Measurements from ENCODE around the gene CDK13.

The CDK13 gene

DNA sequence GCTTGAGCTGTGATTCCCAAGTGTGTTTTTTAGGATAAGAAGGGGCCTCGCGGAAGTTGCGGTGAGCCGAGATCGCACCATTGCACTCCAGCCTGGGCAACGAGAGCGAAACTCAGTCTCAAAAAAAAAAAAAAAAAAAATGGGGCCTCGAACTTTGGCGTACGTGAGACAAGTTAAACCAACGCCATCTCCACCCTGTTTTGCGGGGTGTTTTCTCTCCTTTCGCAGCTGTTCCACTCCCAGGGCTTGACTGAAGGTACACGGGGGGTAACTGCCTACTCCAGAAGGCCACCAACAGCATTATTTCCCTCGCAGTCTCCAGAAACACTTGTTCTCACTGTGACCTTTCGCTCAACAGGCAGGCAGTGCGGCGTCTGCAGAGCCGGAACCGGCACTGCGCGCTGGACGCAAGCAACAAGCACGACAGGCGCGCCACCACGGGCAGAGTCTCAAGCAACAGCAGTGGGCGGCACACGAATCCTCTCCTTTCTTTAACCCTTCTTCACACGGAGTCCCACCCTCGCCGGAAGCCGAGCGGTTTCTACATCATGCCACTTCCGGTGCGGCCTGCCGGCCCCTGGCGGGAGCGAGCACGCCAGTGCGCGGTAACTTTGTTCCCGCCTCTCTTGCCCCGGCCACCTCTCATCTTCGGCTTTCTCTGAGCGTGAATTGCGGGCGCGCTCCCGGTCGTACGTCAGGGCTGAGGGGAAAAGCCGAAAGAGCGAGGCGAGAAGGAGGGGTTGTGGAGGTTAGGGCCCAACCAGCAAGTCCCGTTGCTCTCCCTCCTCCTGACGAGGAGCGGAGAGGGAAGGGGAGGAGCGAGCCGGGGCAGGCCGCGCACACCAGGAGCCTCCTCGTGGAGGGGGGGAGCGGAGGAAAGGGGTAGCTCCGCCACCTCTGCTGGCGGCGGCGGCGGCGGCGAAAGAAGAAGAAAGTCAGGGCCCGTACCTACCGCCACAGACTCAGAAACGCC is 814 bp upstream of the CDK13 start:
- in situ Hi-C loops (cut with MboI; ENCODE audit: low sequenced_read_pairs) = no loop called here

DNA sequence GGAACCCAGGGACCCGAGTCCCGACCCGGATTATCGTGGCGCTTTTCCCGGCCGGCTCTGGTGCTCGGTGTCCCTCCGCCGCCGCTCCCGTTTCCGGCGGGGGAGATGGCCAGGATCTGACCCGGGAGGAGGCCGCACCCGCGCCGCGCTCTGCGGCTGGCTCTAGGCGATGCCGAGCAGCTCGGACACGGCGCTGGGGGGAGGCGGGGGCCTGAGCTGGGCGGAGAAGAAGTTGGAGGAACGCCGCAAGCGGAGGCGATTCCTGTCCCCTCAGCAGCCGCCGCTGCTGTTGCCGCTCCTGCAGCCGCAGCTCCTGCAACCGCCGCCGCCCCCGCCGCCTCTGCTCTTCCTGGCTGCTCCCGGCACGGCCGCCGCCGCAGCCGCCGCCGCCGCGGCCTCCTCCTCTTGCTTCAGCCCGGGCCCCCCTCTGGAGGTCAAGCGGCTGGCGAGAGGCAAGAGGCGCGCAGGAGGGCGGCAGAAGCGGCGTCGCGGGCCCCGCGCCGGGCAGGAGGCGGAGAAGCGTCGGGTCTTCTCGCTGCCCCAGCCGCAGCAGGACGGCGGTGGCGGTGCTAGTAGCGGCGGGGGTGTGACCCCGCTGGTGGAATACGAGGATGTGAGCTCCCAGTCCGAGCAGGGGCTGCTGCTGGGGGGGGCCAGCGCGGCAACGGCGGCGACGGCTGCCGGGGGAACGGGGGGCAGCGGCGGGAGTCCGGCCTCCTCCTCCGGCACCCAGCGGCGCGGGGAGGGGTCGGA is 593 bp downstream of the CDK13 start:
- in situ Hi-C loops (cut with MboI; ENCODE audit: low sequenced_read_pairs) = no loop called here

DNA sequence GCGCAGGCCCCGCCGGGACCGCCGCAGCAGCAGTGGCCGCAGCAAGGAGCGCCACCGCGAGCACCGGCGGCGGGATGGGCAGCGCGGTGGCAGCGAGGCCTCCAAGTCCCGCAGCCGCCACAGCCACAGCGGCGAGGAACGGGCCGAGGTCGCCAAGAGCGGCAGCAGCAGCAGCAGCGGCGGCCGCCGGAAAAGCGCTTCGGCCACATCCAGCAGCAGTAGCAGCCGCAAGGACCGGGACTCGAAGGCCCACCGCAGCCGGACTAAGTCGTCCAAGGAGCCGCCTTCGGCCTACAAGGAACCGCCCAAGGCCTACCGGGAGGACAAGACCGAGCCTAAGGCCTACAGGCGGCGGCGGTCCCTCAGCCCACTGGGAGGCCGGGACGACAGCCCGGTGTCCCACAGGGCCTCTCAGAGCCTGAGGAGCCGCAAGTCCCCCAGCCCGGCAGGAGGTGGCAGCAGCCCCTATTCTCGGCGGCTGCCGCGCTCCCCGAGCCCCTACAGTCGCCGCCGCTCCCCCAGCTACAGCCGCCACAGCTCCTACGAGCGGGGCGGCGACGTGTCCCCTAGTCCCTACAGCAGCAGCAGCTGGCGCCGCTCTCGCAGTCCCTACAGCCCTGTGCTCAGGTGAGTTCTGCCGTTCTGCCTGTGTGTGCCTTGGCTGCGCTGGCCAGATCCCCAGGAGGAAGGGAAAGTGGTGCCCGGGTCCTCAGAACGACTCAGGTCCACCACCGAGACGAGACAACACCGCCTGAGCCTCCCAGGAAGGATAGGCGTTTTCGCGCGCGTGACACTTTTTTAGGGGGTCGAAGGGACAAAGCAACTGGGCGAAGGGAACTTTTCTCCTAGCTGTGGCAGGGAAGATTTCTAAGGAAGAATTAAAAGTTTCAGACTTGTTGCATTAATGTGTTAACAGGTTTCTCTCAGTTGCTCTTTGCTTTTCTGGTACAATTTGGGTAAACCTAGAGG is 1.5 kb downstream of the CDK13 start:
- in situ Hi-C loops (cut with MboI; ENCODE audit: low sequenced_read_pairs) = no loop called here

DNA sequence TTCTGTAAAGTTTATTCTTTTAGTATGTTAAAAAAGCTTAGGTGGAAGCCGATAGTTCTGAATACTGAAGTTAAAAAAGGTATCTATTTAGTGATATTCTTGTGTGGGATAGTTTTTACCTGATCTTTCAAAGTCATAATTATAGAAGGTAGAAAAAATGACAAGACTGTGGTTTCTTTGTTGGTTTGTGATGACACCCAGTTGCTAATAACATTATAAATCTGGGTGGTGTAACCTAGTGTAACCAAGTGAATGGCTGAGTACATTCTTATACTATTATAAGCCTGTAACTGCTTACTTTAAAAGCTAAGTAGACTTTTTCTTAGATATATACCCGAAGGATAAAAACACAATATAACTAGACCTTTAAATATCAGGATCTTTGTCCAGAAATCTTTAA is 2.3 kb downstream of the CDK13 start:
- in situ Hi-C loops (cut with MboI; ENCODE audit: low sequenced_read_pairs) = no loop called here

DNA sequence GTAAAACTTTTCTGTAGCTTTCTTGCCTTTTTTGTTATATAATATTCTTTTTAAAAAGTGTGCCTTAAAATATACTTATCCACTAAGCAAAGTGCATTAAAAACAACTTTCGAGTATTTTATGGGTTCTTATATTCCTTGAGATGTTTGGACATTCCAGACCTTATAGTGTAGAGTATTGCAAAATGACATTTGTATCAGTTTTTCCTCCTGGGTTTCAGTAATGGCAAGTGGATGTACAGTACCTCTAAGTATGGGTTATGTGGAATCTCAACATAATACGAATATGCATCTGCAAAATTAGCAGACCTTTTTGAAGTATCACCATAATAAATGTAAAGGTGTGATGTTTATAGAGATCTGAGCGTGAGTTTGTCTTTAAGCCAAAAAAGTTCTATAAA is 2.7 kb downstream of the CDK13 start:
- in situ Hi-C loops (cut with MboI; ENCODE audit: low sequenced_read_pairs) = no loop called here

DNA sequence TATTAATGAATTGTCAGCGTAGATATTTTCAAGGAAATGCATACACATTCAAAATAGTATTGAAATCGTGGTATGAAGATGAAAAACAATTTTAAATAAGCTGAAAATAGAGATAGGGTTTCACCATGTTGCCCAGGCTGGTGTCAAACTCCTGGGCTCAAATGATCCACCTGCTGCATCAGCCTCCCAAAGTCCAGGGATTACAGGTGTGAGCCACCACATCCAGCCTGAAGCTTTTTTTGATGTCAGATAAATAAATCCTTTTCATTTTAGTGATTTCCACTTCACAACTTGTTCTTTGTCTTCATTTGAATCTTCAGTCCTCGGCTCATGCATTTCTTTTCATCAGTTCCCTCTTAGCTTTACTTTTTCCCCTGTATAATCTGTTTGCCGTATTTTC is 4.6 kb downstream of the CDK13 start:
- in situ Hi-C loops (cut with MboI; ENCODE audit: low sequenced_read_pairs) = no loop called here

DNA sequence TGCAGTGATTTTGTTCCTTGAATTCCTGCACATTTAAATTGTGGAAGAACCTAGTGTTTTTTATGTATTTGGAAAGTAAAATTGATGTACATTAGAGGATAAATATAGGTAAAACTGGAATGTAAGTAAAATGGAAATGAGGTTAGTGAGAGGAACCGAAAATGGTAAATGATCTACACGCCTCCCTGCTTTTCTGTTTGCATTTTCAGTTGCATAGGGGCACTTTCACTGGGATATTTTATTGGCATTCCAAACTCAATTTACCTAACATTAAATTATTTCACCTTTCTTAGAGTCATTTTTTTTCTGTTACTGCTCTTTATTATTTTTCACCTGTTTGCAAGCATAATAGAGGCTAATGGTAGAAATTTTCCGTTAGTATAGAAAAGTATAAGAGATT is 8.0 kb downstream of the CDK13 start:
- in situ Hi-C loops (cut with MboI; ENCODE audit: low sequenced_read_pairs) = no loop called here

DNA sequence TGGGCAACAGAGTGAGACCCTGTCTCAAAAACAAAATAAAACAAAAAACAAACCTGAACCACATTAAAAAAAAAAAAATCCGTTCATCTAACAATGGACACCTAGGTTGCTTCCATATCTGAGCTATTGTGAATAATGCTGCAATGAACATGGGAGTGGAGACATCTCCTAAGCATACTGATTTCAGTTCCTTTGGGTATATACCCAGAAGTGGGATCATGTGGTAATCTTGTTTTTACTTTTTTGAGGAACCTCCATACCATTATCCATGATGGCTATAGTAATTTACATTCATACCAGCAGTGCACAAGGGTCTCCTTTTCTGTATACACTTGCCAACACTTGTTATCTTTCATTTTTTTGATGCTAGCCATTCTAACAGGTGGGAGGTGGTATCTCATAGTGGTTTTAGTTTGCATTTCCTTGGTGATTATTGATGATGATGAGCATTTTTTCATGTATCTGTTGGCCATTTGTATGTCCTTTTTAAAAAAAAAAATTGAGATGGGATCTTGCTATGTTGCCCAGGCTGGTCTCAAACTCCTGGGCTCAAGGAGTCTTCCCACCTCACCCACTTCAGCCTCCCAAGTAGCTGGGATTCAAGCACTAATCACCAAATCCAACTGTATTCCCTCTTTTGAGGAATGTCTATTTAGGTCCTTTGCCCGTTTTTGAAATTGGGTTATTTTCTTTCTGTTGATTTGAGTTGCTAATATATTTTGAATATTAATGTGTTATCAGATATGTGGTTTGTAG is 17.5 kb downstream of the CDK13 start:
- in situ Hi-C loops (cut with MboI; ENCODE audit: low sequenced_read_pairs) = no loop called here

DNA sequence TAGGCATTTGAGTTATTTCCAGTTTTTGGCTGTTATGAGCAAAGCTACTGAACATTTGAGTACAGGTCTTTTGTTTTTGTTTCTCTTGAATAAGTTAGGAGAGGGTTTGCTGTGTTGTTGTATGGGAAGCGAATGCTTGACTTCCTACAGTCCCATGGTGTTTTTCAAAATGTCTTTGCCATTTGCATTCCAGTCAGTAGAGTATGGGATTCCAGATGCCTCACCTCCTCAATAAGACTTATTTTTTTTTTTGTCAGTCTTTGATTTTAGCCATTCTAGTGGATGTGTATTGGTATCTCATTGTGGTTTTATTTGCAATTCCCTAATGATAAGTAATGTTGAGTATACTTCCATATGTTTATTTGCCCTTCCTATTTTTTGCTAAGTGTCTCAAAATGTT is 19.4 kb downstream of the CDK13 start:
- in situ Hi-C loops (cut with MboI; ENCODE audit: low sequenced_read_pairs) = no loop called here

DNA sequence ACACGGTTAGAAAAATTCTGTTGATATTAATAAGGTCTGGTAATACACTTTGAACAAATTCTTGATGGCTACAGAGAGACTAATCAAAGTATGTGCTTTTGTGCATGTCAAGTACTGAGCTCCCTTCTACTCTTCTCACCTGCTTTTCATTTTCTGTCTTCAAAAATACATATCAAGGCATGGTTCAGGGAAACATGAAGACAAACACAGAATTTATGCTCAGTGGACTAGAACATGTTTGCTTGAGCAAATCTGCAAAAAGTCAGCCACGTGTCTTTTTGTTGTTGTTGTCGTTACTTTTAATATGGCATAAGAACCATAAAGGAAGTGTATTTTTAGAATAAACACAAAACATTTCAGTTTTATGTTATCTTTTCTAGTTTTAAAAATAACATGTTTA is 21.9 kb downstream of the CDK13 start:
- in situ Hi-C loops (cut with MboI; ENCODE audit: low sequenced_read_pairs) = no loop called here

DNA sequence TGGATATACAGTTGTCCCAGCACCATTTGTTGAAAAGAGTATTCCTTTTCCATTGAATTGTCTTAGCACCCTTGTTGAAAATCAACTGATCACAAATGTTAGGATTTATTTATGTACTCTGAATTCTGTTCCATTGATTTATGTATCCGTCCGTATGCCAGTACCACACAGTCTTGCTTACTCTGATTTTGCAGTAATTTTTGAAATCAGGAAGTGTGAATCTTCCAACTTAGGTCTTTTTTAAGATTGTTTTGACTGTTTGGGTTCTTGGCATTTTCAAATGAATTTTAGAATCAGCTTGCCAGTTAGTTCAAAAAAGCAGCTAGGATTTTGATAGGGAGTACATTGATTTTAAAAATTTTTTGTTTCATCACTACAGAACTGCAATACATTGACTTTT is 23.7 kb downstream of the CDK13 start:
- in situ Hi-C loops (cut with MboI; ENCODE audit: low sequenced_read_pairs) = no loop called here

DNA sequence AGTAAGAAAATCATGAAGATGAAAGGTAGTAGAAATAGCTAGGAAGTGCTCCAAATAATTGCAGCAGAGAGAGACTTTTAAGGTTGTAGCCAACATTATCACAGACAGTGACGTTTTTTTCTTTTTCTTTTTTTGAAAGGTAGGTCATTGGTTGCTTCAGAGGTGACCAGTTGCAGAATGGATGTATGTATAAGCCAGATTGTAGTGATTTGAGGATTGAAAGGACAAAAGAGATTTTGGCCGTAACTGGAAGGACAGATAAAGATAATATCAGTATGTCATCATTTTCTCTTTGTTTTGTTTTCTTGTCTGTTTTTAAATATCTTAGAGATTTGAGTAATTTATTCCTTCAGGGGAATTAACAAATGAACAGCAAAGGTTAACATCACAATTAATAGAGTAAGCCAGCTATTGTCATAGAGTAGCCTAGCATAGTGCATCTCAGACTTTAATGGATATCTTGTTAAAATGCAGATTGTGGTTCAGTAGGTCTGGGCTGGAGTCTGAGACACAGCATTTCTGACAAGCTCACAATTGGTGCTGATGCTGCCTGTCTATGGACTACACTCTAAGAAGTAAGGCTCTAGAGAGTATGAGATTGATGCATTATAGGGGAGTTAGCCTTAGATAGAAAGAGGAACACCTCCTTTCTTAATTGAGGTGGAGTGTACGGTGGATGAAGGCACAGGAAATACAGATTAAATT is 28.3 kb downstream of the CDK13 start:
- in situ Hi-C loops (cut with MboI; ENCODE audit: low sequenced_read_pairs) = no loop called here

DNA sequence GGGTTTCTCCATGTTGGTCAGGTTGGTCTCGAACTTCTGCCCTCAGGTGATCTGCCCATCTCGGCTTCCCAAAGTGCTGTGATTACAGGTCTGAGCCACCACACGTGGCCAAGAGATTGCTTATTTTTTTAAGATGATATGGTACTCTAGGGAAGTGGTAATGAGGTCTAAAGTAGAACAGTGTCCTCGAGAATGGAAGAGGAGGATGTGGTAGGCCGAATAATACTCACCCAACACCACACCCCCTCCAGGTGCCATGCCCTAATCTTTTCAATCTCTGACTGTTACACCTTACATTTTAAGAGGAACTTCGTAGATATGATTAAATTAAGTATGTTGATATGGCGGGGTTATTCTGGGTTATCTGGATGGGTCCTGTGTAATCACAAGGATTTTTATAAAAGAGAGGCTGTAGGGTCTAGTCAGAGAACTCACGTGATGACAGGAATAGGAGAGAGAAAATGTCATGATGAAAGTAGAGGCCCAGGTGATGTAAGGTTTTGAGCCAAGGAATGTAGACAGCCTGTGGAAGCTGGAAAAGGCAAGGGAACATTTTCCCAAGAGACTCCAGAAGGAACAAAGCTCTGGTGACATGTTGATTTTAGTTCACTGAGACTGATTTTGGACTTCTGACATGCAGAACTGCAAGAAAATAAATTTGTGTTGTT is 29.5 kb downstream of the CDK13 start:
- in situ Hi-C loops (cut with MboI; ENCODE audit: low sequenced_read_pairs) = no loop called here

DNA sequence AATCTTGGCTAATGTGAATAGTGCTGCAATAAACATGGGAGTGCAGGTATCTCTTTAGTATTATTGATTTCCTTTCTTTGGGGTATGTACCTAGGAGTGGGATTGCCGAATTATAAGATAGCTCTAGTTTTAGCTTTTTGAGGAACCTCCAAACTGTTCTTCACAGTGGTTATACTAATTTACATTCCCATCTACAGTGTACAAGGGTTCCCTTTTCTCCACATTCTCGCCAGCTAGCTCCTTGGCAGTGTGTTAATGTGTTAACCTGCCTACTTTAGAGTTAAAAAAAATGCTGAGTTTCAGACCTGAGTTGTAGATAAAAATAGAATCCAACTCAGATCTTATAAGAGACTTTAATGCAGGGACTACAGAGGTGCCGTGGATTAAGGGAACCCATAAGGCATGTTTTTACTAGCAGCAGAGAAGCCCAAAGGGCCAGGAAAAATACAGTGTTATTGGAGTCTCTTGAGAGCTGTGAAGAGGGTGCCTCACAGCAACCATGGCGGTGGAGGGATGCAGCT is 35.4 kb downstream of the CDK13 start:
- in situ Hi-C loops (cut with MboI; ENCODE audit: low sequenced_read_pairs) = no loop called here

DNA sequence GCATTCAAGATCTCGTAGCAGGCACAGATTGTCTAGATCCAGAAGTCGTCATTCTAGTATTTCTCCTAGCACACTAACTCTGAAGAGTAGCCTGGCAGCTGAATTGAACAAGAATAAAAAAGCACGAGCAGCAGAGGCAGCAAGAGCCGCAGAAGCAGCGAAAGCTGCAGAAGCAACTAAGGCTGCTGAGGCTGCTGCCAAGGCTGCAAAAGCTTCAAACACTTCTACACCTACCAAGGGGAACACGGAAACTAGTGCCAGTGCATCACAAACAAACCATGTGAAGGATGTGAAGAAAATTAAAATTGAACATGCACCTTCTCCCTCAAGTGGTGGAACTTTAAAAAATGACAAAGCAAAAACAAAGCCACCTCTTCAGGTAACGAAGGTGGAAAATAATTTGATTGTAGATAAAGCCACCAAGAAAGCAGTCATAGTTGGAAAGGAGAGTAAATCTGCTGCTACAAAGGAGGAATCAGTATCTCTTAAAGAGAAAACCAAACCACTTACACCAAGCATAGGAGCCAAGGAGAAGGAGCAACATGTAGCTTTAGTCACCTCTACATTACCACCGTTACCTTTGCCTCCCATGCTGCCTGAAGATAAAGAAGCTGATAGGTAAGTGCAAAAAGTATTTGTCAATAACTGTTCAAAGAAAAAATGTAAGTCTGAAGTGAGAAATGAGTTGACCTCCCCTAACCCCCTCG is 37.7 kb downstream of the CDK13 start:
- in situ Hi-C loops (cut with MboI; ENCODE audit: low sequenced_read_pairs) = no loop called here

DNA sequence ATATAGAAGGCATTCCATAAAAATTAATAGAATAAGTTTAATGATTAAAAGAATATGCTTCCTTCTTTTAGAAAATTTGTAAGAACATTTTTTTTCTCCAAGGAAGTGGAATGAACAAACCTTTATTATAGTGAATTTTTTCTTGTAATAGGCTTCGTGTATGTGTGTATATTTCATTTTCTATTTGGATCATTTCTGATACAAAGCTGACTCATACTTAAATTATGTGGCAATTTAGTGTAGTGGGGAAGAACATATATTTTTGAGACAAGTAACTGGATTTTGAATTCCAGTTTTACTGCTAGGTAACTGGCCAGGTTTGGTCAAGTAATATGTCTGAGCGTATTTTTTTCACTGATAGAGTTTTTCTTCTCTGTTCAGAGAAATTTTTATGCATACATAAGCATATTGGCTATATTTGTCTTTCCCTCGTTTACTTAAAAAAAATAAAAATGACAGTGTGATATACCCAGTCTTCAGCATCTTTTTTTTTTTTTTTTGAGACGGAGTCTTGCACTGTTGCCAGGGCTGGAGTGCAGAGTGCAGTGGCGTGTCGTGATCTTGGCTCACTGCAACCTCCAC is 50.8 kb downstream of the CDK13 start:
- in situ Hi-C loops (cut with MboI; ENCODE audit: low sequenced_read_pairs) = no loop called here

DNA sequence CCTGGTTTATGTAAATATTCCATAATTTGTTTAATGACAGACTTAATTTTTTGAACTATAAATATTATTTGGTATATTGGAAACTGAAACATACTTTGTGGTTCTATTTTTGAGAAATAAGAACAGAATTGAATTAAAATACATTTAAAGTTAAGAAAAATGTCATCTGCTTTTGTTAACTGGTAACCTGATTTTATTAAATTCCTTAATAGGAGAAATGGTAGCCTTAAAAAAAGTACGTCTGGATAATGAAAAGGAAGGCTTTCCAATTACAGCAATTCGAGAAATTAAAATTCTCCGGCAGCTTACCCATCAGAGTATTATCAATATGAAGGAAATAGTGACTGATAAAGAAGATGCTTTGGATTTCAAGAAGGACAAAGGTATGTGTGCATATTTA is 51.6 kb downstream of the CDK13 start:
- in situ Hi-C loops (cut with MboI; ENCODE audit: low sequenced_read_pairs) = no loop called here

DNA sequence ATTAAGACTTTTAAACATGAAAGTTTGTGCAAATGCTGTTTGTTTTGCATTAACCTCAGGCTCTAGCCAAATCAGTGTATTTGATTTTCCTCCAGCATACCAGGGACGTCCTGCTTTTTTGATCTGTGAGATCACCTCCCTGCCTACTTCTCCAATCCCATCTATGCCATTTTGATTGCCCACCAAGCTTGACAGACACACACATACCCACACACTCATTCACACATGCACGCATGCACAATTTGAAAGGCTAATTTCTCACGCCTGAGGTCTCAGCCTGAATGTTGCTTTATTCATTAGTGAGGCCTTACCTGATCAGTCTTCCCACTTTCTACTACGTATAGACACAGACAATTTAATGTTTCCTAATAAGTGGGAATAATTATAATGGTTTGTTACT is 53.5 kb downstream of the CDK13 start:
- in situ Hi-C loops (cut with MboI; ENCODE audit: low sequenced_read_pairs) = no loop called here

Measured in HL-60/S4 treated with phorbol 12-myristate 13-acetate at 8.2 ng/mL for 4 days and 3 days (cell line).